Prostate gland (tissue), 2 donors: ENCODE data around the gene NLRX1.

Experiments
- CTCF ChIP-seq, 4 experiments: fragments of 200-600 bp in 2 of 4; fragments of 450-650 bp in 2 of 4; sonication (generic) in 2 of 4; IDR thresholded peaks; 1 replicate in 3 of 4; 2 replicates in 1 of 4; pipeline ENCODE4 v1.5.1; 2016 to 2019; ENCODE audit warnings: antibody characterized with exemption in 4 of 4, mild to moderate bottlenecking in 2 of 4, moderate library complexity in 2 of 4
- POLR2A ChIP-seq: fragments of 450-650 bp; IDR thresholded peaks from one replicate; pipeline ENCODE4 v1.6.1; 2016; ENCODE audit warnings: antibody characterized with exemption, mild to moderate bottlenecking
- POLR2AphosphoS5 ChIP-seq: sonication (generic); formaldehyde crosslinking; IDR thresholded peaks from one replicate; pipeline ENCODE4 v1.6.1; 2017; ENCODE audit warnings: antibody characterized with exemption

GRCh38 chr11:119175493-119176077 is 7.1 kb downstream of the NLRX1 start:
- no peak for TF ChIP-seq CTCF (IDR thresholded peaks at IDR 0.05)
- TF ChIP-seq POLR2A: no peak
- TF ChIP-seq POLR2AphosphoS5: no peak
